SU-DHL-6 (cell line): ENCODE data around the gene CDC42EP1.

Source experiments
- H2AFZ ChIP-seq: fragments of 200-600 bp; sonication (generic); 2 replicates; pipeline ENCODE4 v1.6.1; 2014; ENCODE audit warnings: low read depth, mild to moderate bottlenecking, moderate library complexity, mixed read lengths, antibody characterized with exemption, low read length; ENCODE audit not compliant: severe bottlenecking
- H3F3A ChIP-seq: fragments of 200-600 bp; shearing (Covaris generic); 2 replicates; pipeline ENCODE4 v1.6.0; 2016; ENCODE audit warnings: antibody characterized with exemption, mild to moderate bottlenecking; ENCODE audit not compliant: insufficient read depth
- H3K27ac ChIP-seq: fragments of 200-600 bp; sonication (generic); 2 replicates; pipeline ENCODE4 v1.5.1; 2016; ENCODE audit warnings: low read depth, mild to moderate bottlenecking, low read length, moderate library complexity, mixed read lengths
- H3K27me3 ChIP-seq: fragments of 200-600 bp; sonication (generic), shearing (Covaris generic); 2 replicates; pipeline ENCODE4 v1.6.0; 2014; ENCODE audit warnings: mild to moderate bottlenecking, low read length
- H3K36me3 ChIP-seq: fragments of 200-600 bp; sonication (generic); 2 replicates; pipeline ENCODE4 v1.6.1; 2014; ENCODE audit warnings: mild to moderate bottlenecking, low read length, mixed read lengths
- H3K4me2 ChIP-seq: fragments of 300-600, 200-600 bp; shearing (Covaris generic), sonication (generic); 2 replicates; pipeline ENCODE4 v1.6.0; 2014; ENCODE audit warnings: low read length, low read depth, mild to moderate bottlenecking; ENCODE audit not compliant: poor library complexity, severe bottlenecking
- H3K4me3 ChIP-seq: fragments of 200-600 bp; sonication (generic); 2 replicates; pipeline ENCODE4 v1.5.1; 2014; ENCODE audit warnings: antibody characterized with exemption, low read length, mild to moderate bottlenecking, mixed read lengths; ENCODE audit not compliant: insufficient read depth, poor library complexity, severe bottlenecking
- H3K79me2 ChIP-seq: fragments of 200-600 bp; sonication (generic); 2 replicates; pipeline ENCODE4 v1.6.1; 2014; ENCODE audit warnings: mild to moderate bottlenecking, low read length, moderate library complexity; ENCODE audit not compliant: insufficient read depth
- H3K9ac ChIP-seq: fragments of 200-600 bp; sonication (generic); 2 replicates; pipeline ENCODE4 v1.7.0; 2014; ENCODE audit warnings: mild to moderate bottlenecking, low read length
- H3K9me2 ChIP-seq: fragments of 200-600 bp; sonication (generic); replicated peaks from 2 replicates; pipeline ENCODE4 v1.6.1; 2014; ENCODE audit warnings: low read length; ENCODE audit not compliant: insufficient read depth
- H3K9me3 ChIP-seq: fragments of 200-600 bp; sonication (generic); 2 replicates; pipeline ENCODE4 v1.6.1; 2014; ENCODE audit warnings: low read length, mixed read lengths; ENCODE audit not compliant: insufficient read depth
- H4K20me1 ChIP-seq: fragments of 200-600 bp; sonication (generic); 2 replicates; pipeline ENCODE4 v1.6.1; 2014; ENCODE audit warnings: low read depth, mild to moderate bottlenecking, antibody characterized with exemption, low read length, moderate library complexity, mixed read lengths
- EZH2phosphoT487 ChIP-seq: fragments of 200-600 bp; sonication (generic), shearing (Covaris generic); conservative IDR thresholded peaks from 2 replicates; pipeline ENCODE4 v1.6.1; 2018; ENCODE audit warnings: mild to moderate bottlenecking, antibody characterized with exemption, low read length, moderate library complexity, mixed read lengths
- TF ChIP-seq, protein P1 (sequence below): fragments of 200-600 bp; sonication (generic); IDR thresholded peaks from one replicate; pipeline ENCODE4 v1.5.1; 2017; ENCODE audit warnings: antibody characterized with exemption, mild to moderate bottlenecking, low read length, moderate library complexity; ENCODE audit not compliant: insufficient read depth, poor library complexity, severe bottlenecking

Gene CDC42EP1

DNA sequence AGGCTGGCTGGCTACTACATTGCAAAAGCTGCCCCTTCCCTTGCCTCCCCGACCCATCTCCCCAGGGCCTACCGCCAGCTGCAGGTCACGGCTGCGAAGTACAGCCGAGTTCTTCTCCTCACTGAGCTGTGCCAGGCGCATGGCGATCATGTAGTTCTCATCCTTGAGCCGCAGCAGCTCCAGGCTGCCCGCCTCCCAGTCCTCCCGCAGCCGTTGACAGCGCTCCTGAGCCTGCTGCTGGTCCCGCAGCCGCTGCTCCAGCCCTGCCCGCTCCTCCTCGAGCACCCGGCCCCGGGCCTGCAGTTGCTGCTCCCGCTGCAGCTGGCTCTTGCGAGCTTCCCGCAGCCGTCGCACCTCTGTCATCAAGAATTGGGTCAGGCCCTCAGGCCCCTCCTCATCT is 44.4 kb upstream of the CDC42EP1 start:
- H3K79me2 ChIP-seq: no peaks in the 10 kb centered on the region
- H3F3A ChIP-seq: no peaks in the 10 kb centered on the region
- H3K9me3 ChIP-seq: no peaks in the 10 kb centered on the region
- no peaks in the 10 kb centered on the region for H4K20me1 ChIP-seq
- no peak overlapping the region for H3K9ac ChIP-seq
- no peak overlapping the region for H3K27ac ChIP-seq
- no peaks in the 10 kb centered on the region for H3K36me3 ChIP-seq
- H3K9me2 ChIP-seq: no peaks in the 10 kb centered on the region
- no peak for TF ChIP-seq EZH2phosphoT487
- TF ChIP-seq, protein P1, sequence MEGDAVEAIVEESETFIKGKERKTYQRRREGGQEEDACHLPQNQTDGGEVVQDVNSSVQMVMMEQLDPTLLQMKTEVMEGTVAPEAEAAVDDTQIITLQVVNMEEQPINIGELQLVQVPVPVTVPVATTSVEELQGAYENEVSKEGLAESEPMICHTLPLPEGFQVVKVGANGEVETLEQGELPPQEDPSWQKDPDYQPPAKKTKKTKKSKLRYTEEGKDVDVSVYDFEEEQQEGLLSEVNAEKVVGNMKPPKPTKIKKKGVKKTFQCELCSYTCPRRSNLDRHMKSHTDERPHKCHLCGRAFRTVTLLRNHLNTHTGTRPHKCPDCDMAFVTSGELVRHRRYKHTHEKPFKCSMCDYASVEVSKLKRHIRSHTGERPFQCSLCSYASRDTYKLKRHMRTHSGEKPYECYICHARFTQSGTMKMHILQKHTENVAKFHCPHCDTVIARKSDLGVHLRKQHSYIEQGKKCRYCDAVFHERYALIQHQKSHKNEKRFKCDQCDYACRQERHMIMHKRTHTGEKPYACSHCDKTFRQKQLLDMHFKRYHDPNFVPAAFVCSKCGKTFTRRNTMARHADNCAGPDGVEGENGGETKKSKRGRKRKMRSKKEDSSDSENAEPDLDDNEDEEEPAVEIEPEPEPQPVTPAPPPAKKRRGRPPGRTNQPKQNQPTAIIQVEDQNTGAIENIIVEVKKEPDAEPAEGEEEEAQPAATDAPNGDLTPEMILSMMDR: no peak
- no peak overlapping the region for H2AFZ ChIP-seq
- H3K4me2 ChIP-seq: no peak overlapping the region
- no peak overlapping the region for H3K4me3 ChIP-seq
- H3K27me3 ChIP-seq: no peaks in the 10 kb centered on the region

- no peak for TF ChIP-seq EZH2phosphoT487
- TF ChIP-seq, protein P1: no peak
- H3F3A ChIP-seq: no peaks in the 10 kb centered on the region
- H3K27ac ChIP-seq: no peak overlapping the region
Observed at GRCh38 chr22:37516456-37516855, 43.8 kb upstream of the CDC42EP1 start.

GRCh38 chr22:37517826-37518450 is 42.3 kb upstream of the CDC42EP1 start:
- Histone ChIP-seq H3K27ac (no peak overlapping the region), H3K79me2 (no peaks in the 10 kb centered on the region), H3F3A (no peaks in the 10 kb centered on the region), H3K4me3 (no peak overlapping the region), H3K4me2 (no peak overlapping the region), H3K9me3 (no peaks in the 10 kb centered on the region), H3K27me3 (no peaks in the 10 kb centered on the region), H3K9ac (no peak overlapping the region), H4K20me1 (no peaks in the 10 kb centered on the region), H3K9me2 (no peaks in the 10 kb centered on the region), H2AFZ (no peak overlapping the region), H3K36me3 (no peaks in the 10 kb centered on the region)
- TF ChIP-seq, protein P1: no peak
- no peak for TF ChIP-seq EZH2phosphoT487

More at GRCh38 chr22:37516456-37516855, 43.8 kb upstream of the CDC42EP1 start:
- Histone ChIP-seq H2AFZ (no peak overlapping the region), H3K9ac (no peak overlapping the region), H3K9me3 (no peaks in the 10 kb centered on the region), H3K79me2 (no peaks in the 10 kb centered on the region), H3K4me3 (no peak overlapping the region), H3K36me3 (no peaks in the 10 kb centered on the region), H3K9me2 (no peaks in the 10 kb centered on the region), H3K27me3 (no peaks in the 10 kb centered on the region), H4K20me1 (no peaks in the 10 kb centered on the region), H3K4me2 (no peak overlapping the region)
